CD4-positive, alpha-beta T cell (primary cell): ENCODE results near the gene KIAA0825. TPM values are rescaled to one million over a fixed set of nuclear protein-coding genes. Genes with fewer than 3 reads are reported as not detected.

ENCODE experiments used
- ATAC-seq: fragments of 200-7000 bp; cut with Tn5 transposase; one replicate; pipeline ENCODE4 v1.10.0; 2022; ENCODE audit warnings: mild to moderate bottlenecking; ENCODE audit not compliant: poor library complexity
- CTCF ChIA-PET: fragments of 350-600 bp; sonication (Branson Sonifier 250); formaldehyde crosslinking; loops from one replicate; lab custom pipeline; 2021; ENCODE audit warnings: antibody characterized with exemption, inconsistent platforms; lab: Charles Lee
- POLR2A ChIA-PET: fragments of 350-600 bp; sonication (Branson Sonifier 250); formaldehyde crosslinking; loops from one replicate; lab custom pipeline; 2021; ENCODE audit warnings: antibody characterized with exemption, inconsistent platforms; lab: Charles Lee
- DNase-seq, 14 experiments: peaks; one replicate each; pipeline ENCODE4 v3.0.0-alpha.2; 2013 to 2020; ENCODE audit warnings: mixed read lengths in 2 of 14
- H3K27ac ChIP-seq, 2 donors: one replicate each; pipeline versions ENCODE4 v1.5.1 to v1.7.0; 2013; ENCODE audit warnings: low read length in 2 of 2, low read depth in 1 of 2, mild to moderate bottlenecking in 1 of 2
- H3K27me3 ChIP-seq, 2 experiments: 1 replicate in 1 of 2; 2 replicates in 1 of 2; pipeline versions ENCODE4 v1.6.1 to v1.7.0; 2013; ENCODE audit warnings: low read length in 2 of 2, control low read depth in 1 of 2, mild to moderate bottlenecking in 1 of 2, moderate library complexity in 1 of 2; ENCODE audit not compliant: insufficient read depth in 2 of 2, control insufficient read depth in 1 of 2
- H3K36me3 ChIP-seq: one replicate; pipeline ENCODE4 v1.6.1; 2013; ENCODE audit warnings: low read length, control low read depth; ENCODE audit not compliant: insufficient read depth
- H3K4me1 ChIP-seq: one replicate; pipeline ENCODE4 v1.6.1; 2013; ENCODE audit warnings: low read length, control low read depth; ENCODE audit not compliant: insufficient read depth
- H3K4me3 ChIP-seq: one replicate; pipeline ENCODE4 v1.5.1; 2013; ENCODE audit warnings: mild to moderate bottlenecking, low read length, moderate library complexity
- H3K9me3 ChIP-seq, 2 experiments: 1 replicate in 1 of 2; 2 replicates in 1 of 2; pipeline versions ENCODE4 v1.6.1 to v1.7.0; 2013; ENCODE audit warnings: low read length in 2 of 2, mild to moderate bottlenecking in 2 of 2, control low read depth in 1 of 2, moderate library complexity in 1 of 2; ENCODE audit not compliant: control insufficient read depth in 1 of 2, insufficient read depth in 1 of 2
- H3K27ac Mint-ChIP-seq: one replicate; pipeline ENCODE4 v1.8.0; 2020; ENCODE audit warnings: mixed read lengths
- H3K27me3 Mint-ChIP-seq: one replicate; pipeline ENCODE4 v1.8.0; 2021; ENCODE audit warnings: mixed read lengths
- H3K36me3 Mint-ChIP-seq: one replicate; pipeline ENCODE4 v1.8.0; 2021; ENCODE audit warnings: low read depth, mixed read lengths
- H3K4me1 Mint-ChIP-seq: one replicate; pipeline ENCODE4 v1.8.0; 2021; ENCODE audit warnings: low read depth, mixed read lengths
- H3K4me3 Mint-ChIP-seq: one replicate; pipeline ENCODE4 v1.8.0; 2020; ENCODE audit warnings: mild to moderate bottlenecking, mixed read lengths
- H3K9me3 Mint-ChIP-seq: one replicate; pipeline ENCODE4 v1.8.0; 2020; ENCODE audit warnings: mixed read lengths
- CTCF ChIP-seq: fragments of 200-600 bp; IDR thresholded peaks from one replicate; pipeline ENCODE4 v1.8.0; 2022; ENCODE audit warnings: antibody characterized with exemption, mild to moderate bottlenecking
- intact Hi-C, 2 experiments: fragments of 100-400 bp; cut with DNase I in 1 of 2; cut with micrococcal nuclease in 1 of 2; formaldehyde crosslinking; loops; one replicate each; pipeline versions ENCODE4 v1.15.1 to v1.9.0; 2023 to 2025; cut with DNase I, micrococcal nuclease
- total RNA-seq, 174 experiments: library from RNA in 2 of 174; stranded (reverse) in 2 of 174; gene quantifications; one replicate each; pipeline ENCODE4 v1.2.3 and lab custom pipeline; 2021 to 2026

KIAA0825 gene
- total RNA-seq, 2 experiments from 2014 or later = 1.5 to 1.6 TPM

GRCh38 chr5:94395468-94395867 lies 222.9 kb downstream of the KIAA0825 start:
- Mint-ChIP-seq H3K27ac (no peak overlapping the region), H3K4me3 (no peak overlapping the region), H3K4me1 (no peaks in the 10 kb centered on the region), H3K36me3 (no peaks in the 10 kb centered on the region), H3K27me3 (no peaks in the 10 kb centered on the region), H3K9me3 (no peaks in the 10 kb centered on the region)
- H3K27ac ChIP-seq = no peak overlapping the region
- ChIA-PET CTCF (interaction anchor here (1.9 kb wide), 1 partner anchor 10 kb away, joined by 4 read pairs; no protein-coding TSS in a partner anchor), POLR2A (no interaction called here)
- no peaks in the 10 kb centered on the region for H3K4me1 ChIP-seq
- H3K4me3 ChIP-seq = no peak overlapping the region
- DNase-seq = no peak
- no peaks in the 10 kb centered on the region for H3K36me3 ChIP-seq
- intact Hi-C loops = no loop called here
- no peak for TF ChIP-seq CTCF
- ATAC-seq = no peak
- no peaks in the 10 kb centered on the region for H3K9me3 ChIP-seq
- H3K27me3 ChIP-seq = no peaks in the 10 kb centered on the region

- H3K27ac ChIP-seq = no peak overlapping the region
- ChIA-PET CTCF (no interaction called here), POLR2A (no interaction called here)
- no peaks in the 10 kb centered on the region for H3K27me3 ChIP-seq
- Mint-ChIP-seq H3K9me3 (no peaks in the 10 kb centered on the region), H3K4me3 (no peak overlapping the region), H3K27ac (no peak overlapping the region), H3K36me3 (no peaks in the 10 kb centered on the region), H3K27me3 (no peaks in the 10 kb centered on the region), H3K4me1 (peaks cover 5% of the 10 kb centered on the region)
- intact Hi-C loops = no loop called here
- no peaks in the 10 kb centered on the region for H3K9me3 ChIP-seq
- H3K4me1 ChIP-seq = no peaks in the 10 kb centered on the region
- H3K4me3 ChIP-seq = no peak overlapping the region
- TF ChIP-seq CTCF = no peak
- no peak for DNase-seq
- ATAC-seq = no peak
- no peaks in the 10 kb centered on the region for H3K36me3 ChIP-seq
Measured at GRCh38 chr5:94391996-94392395, 226.4 kb downstream of the KIAA0825 start.

GRCh38 chr5:94389515-94389899 lies 228.9 kb downstream of the KIAA0825 start:
- H3K27ac ChIP-seq = no peak overlapping the region
- ChIA-PET POLR2A (no interaction called here), CTCF (no interaction called here)
- Mint-ChIP-seq H3K4me1 (peaks cover 5% of the 10 kb centered on the region), H3K4me3 (no peak overlapping the region), H3K36me3 (no peaks in the 10 kb centered on the region), H3K27me3 (no peaks in the 10 kb centered on the region), H3K27ac (no peak overlapping the region), H3K9me3 (no peaks in the 10 kb centered on the region)
- no peaks in the 10 kb centered on the region for H3K4me1 ChIP-seq
- ATAC-seq = no peak
- H3K36me3 ChIP-seq = no peaks in the 10 kb centered on the region
- TF ChIP-seq CTCF = no peak
- no peaks in the 10 kb centered on the region for H3K9me3 ChIP-seq
- H3K4me3 ChIP-seq = no peak overlapping the region
- H3K27me3 ChIP-seq = no peaks in the 10 kb centered on the region
- no peak for DNase-seq
- intact Hi-C loops = no loop called here
